ENCODE measurements around the gene PRPS2.

DNA sequence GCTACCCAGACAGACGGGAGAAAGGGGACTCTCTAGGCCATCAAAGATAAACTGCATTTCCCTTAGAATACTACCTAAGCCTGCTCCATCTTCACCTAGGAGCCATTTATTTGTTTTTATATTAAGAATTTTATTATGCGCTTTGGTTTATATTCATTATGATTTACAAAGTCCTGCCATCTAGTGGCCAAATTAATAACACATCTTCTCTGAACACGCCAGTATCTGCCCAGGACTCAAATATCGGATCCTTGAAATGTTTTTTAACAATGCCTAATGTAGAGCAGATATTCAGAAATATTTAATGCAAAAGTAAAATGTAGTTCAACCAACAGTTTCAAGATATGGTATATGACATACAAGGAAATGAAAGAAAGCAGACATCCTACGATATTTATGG is 20.8 kb upstream of the PRPS2 start:
- TF ChIP-seq, protein P1, sequence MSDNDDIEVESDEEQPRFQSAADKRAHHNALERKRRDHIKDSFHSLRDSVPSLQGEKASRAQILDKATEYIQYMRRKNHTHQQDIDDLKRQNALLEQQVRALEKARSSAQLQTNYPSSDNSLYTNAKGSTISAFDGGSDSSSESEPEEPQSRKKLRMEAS (IDR thresholded peaks at IDR 0.05): no peak
- TF ChIP-seq EP300 (IDR thresholded peaks at IDR 0.05; ENCODE audit: borderline replicate concordance): no peak
- TF ChIP-seq YY1 (IDR thresholded peaks at IDR 0.05; ENCODE audit: low read depth): no peak
- no peak for TF ChIP-seq TAF1 (IDR thresholded peaks at IDR 0.05; ENCODE audit: low read depth)

All from Ishikawa (cell line).